GM21528 (cell line): ENCODE data around the gene PTPN22.

Experiments used
- ATAC-seq: cut with Tn5 transposase; IDR thresholded peaks from one replicate; pipeline ENCODE4 v1.9.1; 2021; ENCODE audit warnings: mild to moderate bottlenecking, moderate library complexity; ENCODE audit not compliant: unreplicated experiment, low FRiP score

Gene PTPN22

DNA sequence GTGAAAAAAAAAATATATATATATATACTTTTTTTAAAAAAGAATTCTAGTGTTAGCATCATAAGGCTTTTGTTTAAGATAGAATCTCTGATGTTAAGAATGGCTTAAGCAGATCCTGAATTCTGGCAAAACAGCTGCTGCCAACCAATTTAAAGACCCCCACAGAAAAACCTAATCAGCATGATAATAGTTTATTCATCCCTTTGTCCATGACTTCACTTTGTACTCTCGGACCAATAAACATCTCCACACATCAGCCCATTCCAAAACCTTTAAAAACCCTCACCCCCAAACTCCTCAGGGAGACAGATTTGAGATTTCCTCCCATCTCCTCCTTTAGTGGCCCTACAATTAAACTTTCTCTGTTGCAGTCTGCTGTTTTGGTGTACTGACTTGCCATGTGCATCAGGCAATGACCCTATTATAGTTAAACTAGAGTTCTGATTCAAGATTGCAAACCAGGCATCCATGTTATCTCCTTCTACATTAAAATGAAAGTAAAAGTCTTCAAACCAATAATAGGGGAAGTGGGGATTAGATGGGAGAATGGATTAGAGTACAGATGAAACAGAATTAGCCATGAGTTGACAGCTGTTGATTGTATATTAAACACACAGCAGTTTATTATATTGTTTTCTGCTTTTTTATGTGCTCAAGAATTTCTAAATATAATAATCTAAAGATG is 102.5 kb downstream of the PTPN22 start:
- no peak for ATAC-seq

DNA sequence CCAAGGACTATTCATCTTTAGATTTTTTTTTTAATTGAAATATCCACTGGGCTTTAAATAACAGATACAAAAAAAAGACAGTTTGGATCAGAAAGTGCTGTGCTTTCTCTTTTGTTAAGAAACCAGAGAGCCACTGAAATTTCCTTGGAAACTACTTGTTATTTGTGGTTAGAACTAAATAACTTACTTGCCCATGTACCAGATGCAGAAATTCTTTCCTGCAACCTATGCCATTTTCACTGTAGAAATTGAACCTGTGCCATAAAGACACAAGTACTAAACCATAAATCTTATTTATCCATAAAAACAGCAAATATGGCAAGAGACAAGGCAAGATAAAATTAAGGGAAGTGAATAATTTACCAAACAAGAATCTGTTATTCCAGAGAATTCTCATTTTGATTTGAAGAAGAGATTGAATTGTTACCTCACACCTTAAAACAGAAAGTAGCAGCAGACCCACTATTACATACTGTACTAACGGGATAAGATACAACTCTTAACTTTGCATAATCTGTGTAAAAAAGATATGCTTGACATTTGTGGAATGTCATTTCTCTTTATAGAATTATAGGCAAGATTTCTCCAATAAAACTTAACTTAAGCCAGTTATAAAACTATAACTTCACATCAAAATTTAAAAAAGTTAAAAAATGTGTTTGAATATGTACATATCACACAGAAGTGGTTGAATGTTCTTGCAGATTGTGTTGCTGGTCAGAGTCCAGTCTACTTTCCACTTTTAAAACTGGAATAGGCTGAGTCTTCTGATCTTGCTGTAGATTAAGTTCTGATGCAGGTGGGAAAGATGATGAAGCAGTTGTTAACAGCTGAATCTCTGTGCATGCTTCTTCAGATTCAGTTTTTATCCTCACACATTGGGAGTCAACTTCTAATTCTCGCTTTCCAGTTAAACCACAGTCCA is 105.9 kb downstream of the PTPN22 start:
- no peak for ATAC-seq
